Vagina (tissue), 2 donors: ENCODE measurements around the gene ERBB4.

Experiments used
- POLR2A ChIP-seq, 2 donors: fragments of 450-650 bp; IDR thresholded peaks; one replicate each; pipeline ENCODE4 v1.6.1; 2017; ENCODE audit warnings: antibody characterized with exemption in 2 of 2, mild to moderate bottlenecking in 2 of 2, moderate library complexity in 2 of 2
- POLR2AphosphoS5 ChIP-seq, 2 donors: sonication (generic); formaldehyde crosslinking; IDR thresholded peaks; one replicate each; pipeline ENCODE4 v1.9.0; 2017; ENCODE audit warnings: antibody characterized with exemption in 2 of 2, mild to moderate bottlenecking in 2 of 2, low read depth in 1 of 2; ENCODE audit not compliant: insufficient read depth in 1 of 2
- TF ChIP-seq, protein P1 (sequence below), 3 experiments: fragments of 450-650 bp in 2 of 3; fragments of 200-600 bp in 1 of 3; sonication (generic) in 1 of 3; IDR thresholded peaks; one replicate each; pipeline ENCODE4 v1.5.1; 2017 to 2019; ENCODE audit warnings: antibody characterized with exemption in 3 of 3, mild to moderate bottlenecking in 2 of 3, moderate library complexity in 2 of 3

DNA sequence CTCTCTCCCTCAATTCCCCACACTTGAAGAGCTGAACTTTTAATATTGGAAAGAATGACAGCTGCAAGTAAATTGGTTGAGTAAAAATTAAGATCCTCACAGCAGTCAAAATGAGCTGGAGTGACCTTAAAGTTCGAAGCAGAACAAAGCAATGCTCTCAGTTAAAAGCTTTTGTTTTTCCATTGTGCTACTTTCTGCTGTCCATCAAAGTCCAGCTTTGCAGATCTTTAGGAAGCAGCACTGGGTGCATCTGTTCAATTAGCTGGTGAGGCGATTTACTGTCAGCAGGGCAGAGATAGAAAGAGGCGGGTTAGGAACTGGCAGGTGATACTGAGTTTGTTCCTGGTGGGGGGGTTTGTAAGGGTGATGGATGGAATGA, 1147.4 kb downstream of the ERBB4 start:
- TF ChIP-seq POLR2AphosphoS5 (IDR thresholded peaks at IDR 0.05; ENCODE audit: insufficient read depth in 1 of 2, low read depth in 1 of 2) (no peak), POLR2A (IDR thresholded peaks at IDR 0.05) (no peak)
- TF ChIP-seq, protein P1, sequence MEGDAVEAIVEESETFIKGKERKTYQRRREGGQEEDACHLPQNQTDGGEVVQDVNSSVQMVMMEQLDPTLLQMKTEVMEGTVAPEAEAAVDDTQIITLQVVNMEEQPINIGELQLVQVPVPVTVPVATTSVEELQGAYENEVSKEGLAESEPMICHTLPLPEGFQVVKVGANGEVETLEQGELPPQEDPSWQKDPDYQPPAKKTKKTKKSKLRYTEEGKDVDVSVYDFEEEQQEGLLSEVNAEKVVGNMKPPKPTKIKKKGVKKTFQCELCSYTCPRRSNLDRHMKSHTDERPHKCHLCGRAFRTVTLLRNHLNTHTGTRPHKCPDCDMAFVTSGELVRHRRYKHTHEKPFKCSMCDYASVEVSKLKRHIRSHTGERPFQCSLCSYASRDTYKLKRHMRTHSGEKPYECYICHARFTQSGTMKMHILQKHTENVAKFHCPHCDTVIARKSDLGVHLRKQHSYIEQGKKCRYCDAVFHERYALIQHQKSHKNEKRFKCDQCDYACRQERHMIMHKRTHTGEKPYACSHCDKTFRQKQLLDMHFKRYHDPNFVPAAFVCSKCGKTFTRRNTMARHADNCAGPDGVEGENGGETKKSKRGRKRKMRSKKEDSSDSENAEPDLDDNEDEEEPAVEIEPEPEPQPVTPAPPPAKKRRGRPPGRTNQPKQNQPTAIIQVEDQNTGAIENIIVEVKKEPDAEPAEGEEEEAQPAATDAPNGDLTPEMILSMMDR (IDR thresholded peaks at IDR 0.05): no peak
